ENCODE results near the gene CCDC117. TPM values are rescaled to one million over a fixed set of nuclear protein-coding genes. Genes with fewer than 3 reads are reported as not detected.

The CCDC117 gene
- polyA plus RNA-seq, 1 donor from 2014 or later: 23.1 TPM

GRCh38 chr22:28766628-28767027 is 5.9 kb upstream of the CCDC117 start:
- Histone ChIP-seq H3K36me3 (ENCODE audit: insufficient read depth, low read length) (no peaks in the 10 kb centered on the region), H3K9ac (ENCODE audit: low read length) (no peak overlapping the region), H3K9me2 (ENCODE audit: insufficient read depth, low read length) (no peaks in the 10 kb centered on the region), H4K20me1 (ENCODE audit: insufficient read depth) (no peaks in the 10 kb centered on the region), H3F3A (ENCODE audit: insufficient read depth, low read length, poor library complexity, severe bottlenecking) (no peaks in the 10 kb centered on the region), H3K27me3 (ENCODE audit: insufficient read depth, low read depth, low read length) (no peaks in the 10 kb centered on the region), H3K4me3 (ENCODE audit: low read length) (no peak overlapping the region), H3K9me3 (ENCODE audit: low read length) (no peaks in the 10 kb centered on the region), H3K27ac (ENCODE audit: low read length) (no peak overlapping the region), H2AFZ (ENCODE audit: low read depth, low read length) (no peak overlapping the region), H3K79me2 (replicated peaks; ENCODE audit: insufficient read depth, low read length) (no peaks in the 10 kb centered on the region), H3K4me2 (ENCODE audit: low read length) (no peak overlapping the region)
- no peak for TF ChIP-seq MXI1 (conservative IDR thresholded peaks at IDR 0.05; ENCODE audit: poor library complexity, severe bottlenecking)
- no peak for TF ChIP-seq POLR2AphosphoS5 (IDR thresholded peaks at IDR 0.05)
- no peak for TF ChIP-seq EP300 (conservative IDR thresholded peaks at IDR 0.05; ENCODE audit: poor library complexity, severe bottlenecking)
- TF ChIP-seq SMC3 (conservative IDR thresholded peaks at IDR 0.05; ENCODE audit: poor library complexity): no peak
- no peak for TF ChIP-seq CTCF (IDR thresholded peaks at IDR 0.05; ENCODE audit: poor library complexity, severe bottlenecking)
- no peak for TF ChIP-seq RAD21 (conservative IDR thresholded peaks at IDR 0.05)
- TF ChIP-seq REST (IDR thresholded peaks at IDR 0.05; ENCODE audit: borderline replicate concordance): no peak
- TF ChIP-seq EZH2 (IDR thresholded peaks at IDR 0.05; ENCODE audit: borderline replicate concordance, insufficient read depth, low read length, poor library complexity, severe bottlenecking): no peak
- no peak for TF ChIP-seq TAF1 (IDR thresholded peaks at IDR 0.05; ENCODE audit: low read depth)

- Histone ChIP-seq H3K9ac (ENCODE audit: low read length) (no peak overlapping the region), H2AFZ (ENCODE audit: low read depth, low read length) (no peak overlapping the region), H4K20me1 (ENCODE audit: insufficient read depth) (no peaks in the 10 kb centered on the region), H3F3A (ENCODE audit: insufficient read depth, low read length, poor library complexity, severe bottlenecking) (no peaks in the 10 kb centered on the region), H3K27ac (ENCODE audit: low read length) (no peak overlapping the region), H3K4me2 (ENCODE audit: low read length) (no peak overlapping the region), H3K79me2 (replicated peaks; ENCODE audit: insufficient read depth, low read length) (peaks cover 8% of the 10 kb centered on the region), H3K9me2 (ENCODE audit: insufficient read depth, low read length) (no peaks in the 10 kb centered on the region), H3K4me3 (ENCODE audit: low read length) (no peak overlapping the region), H3K36me3 (ENCODE audit: insufficient read depth, low read length) (no peaks in the 10 kb centered on the region), H3K9me3 (ENCODE audit: low read length) (no peaks in the 10 kb centered on the region), H3K27me3 (ENCODE audit: insufficient read depth, low read depth, low read length) (no peaks in the 10 kb centered on the region)
- TF ChIP-seq RAD21 (conservative IDR thresholded peaks at IDR 0.05) (no peak), EZH2 (IDR thresholded peaks at IDR 0.05; ENCODE audit: borderline replicate concordance, insufficient read depth, low read length, poor library complexity, severe bottlenecking) (no peak), POLR2AphosphoS5 (IDR thresholded peaks at IDR 0.05) (no peak), REST (IDR thresholded peaks at IDR 0.05; ENCODE audit: borderline replicate concordance) (no peak), CTCF (IDR thresholded peaks at IDR 0.05; ENCODE audit: poor library complexity, severe bottlenecking) (no peak), EP300 (conservative IDR thresholded peaks at IDR 0.05; ENCODE audit: poor library complexity, severe bottlenecking) (no peak), SMC3 (conservative IDR thresholded peaks at IDR 0.05; ENCODE audit: poor library complexity) (no peak), TAF1 (IDR thresholded peaks at IDR 0.05; ENCODE audit: low read depth) (no peak), MXI1 (conservative IDR thresholded peaks at IDR 0.05; ENCODE audit: poor library complexity, severe bottlenecking) (no peak)
These were observed 3.6 kb upstream of the CCDC117 start for GRCh38 chr22:28768701-28769393.
